T-helper 1 cell treated with Interleukin-12 subunit alpha and Interleukin-12 subunit beta and Interleukin-4 antibody, amounts not matched to agents 30 μg/mL and 1 μg/mL, for 36 hours (primary cell): ENCODE results near the gene MYO18A.

Source experiments
- H3K27ac Mint-ChIP-seq: one replicate; pipeline ENCODE4 v1.8.0; 2021; ENCODE audit warnings: mild to moderate bottlenecking, mixed read lengths
- H3K27me3 Mint-ChIP-seq: one replicate; pipeline ENCODE4 v1.8.0; 2021; ENCODE audit warnings: low read depth, mixed read lengths
- H3K36me3 Mint-ChIP-seq: one replicate; pipeline ENCODE4 v1.8.0; 2021; ENCODE audit warnings: low read depth, mixed read lengths
- H3K4me1 Mint-ChIP-seq: one replicate; pipeline ENCODE4 v1.8.0; 2021; ENCODE audit warnings: low read depth, mixed read lengths
- H3K4me3 Mint-ChIP-seq: one replicate; pipeline ENCODE4 v1.8.0; 2021; ENCODE audit warnings: mild to moderate bottlenecking, moderate library complexity, mixed read lengths
- H3K9me3 Mint-ChIP-seq: one replicate; pipeline ENCODE4 v1.8.0; 2021; ENCODE audit warnings: mixed read lengths

Gene MYO18A

DNA sequence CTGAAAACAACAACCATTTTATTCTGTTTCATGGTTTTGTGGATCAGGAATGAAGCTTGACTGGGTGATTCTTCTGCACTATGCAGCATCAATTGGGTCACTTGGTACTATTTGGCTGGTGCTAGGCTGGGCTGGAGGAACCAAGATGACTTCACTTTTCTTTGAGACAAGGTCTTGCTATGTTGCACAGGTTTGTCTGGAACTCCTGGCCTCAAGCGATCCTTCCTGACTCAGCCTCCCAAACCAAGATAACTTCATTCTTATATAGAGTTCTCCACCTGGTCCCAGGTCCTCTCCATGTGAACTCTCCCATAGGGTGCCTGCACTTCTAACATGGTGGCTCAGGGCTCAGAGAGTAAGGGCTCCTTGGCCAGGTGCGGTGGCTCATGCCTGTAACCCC lies 139.1 kb downstream of the MYO18A start:
- H3K9me3 Mint-ChIP-seq = no peaks in the 10 kb centered on the region
- H3K4me1 Mint-ChIP-seq = peaks cover 3% of the 10 kb centered on the region
- no peak overlapping the region for H3K4me3 Mint-ChIP-seq
- H3K36me3 Mint-ChIP-seq = no peaks in the 10 kb centered on the region
- H3K27me3 Mint-ChIP-seq = peaks cover 4% of the 10 kb centered on the region
- H3K27ac Mint-ChIP-seq = no peak overlapping the region

DNA sequence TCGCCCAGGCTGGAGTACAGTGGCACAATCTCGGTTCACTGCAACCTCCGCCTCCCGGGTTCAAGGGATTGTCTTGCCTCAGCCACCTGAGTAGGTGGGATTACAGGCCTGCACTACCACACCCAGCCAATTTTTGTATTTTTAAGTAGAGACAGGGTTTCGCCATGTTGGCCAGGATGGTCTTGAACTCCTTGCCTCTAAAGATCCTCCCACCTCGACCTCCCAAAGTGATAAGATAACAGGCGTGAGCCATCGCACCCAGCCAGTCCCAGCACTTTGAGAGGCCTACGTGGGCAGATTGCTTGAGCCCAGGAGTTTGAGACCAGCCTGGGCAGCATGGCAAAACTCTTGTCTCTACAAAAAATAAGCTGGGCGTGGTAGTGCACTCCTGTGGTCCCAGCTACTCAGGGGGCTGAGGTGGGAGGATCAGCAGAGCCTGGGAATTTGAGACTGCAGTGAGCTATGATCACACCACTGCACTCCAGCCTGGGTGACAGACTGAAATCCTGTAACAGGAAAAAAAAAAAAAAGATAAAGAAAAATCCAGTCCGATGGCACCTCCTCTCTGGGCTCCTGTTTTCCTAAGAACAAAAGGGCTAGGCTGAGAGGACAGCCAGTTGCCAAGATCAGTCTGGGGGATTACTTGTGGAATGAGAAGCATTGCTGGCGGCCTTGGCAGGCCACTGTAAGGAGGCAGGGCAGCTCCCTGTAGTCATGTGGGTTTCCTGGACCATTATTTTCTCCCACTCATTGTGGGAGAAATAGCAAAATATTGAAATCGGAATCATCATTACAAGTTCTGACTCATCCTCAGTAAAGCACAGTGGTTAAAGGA lies 140.2 kb downstream of the MYO18A start:
- Mint-ChIP-seq H3K9me3 (peaks cover 3% of the 10 kb centered on the region), H3K27me3 (peaks cover 15% of the 10 kb centered on the region), H3K27ac (no peak overlapping the region), H3K4me1 (peaks cover 3% of the 10 kb centered on the region), H3K4me3 (no peak overlapping the region), H3K36me3 (no peaks in the 10 kb centered on the region)

DNA sequence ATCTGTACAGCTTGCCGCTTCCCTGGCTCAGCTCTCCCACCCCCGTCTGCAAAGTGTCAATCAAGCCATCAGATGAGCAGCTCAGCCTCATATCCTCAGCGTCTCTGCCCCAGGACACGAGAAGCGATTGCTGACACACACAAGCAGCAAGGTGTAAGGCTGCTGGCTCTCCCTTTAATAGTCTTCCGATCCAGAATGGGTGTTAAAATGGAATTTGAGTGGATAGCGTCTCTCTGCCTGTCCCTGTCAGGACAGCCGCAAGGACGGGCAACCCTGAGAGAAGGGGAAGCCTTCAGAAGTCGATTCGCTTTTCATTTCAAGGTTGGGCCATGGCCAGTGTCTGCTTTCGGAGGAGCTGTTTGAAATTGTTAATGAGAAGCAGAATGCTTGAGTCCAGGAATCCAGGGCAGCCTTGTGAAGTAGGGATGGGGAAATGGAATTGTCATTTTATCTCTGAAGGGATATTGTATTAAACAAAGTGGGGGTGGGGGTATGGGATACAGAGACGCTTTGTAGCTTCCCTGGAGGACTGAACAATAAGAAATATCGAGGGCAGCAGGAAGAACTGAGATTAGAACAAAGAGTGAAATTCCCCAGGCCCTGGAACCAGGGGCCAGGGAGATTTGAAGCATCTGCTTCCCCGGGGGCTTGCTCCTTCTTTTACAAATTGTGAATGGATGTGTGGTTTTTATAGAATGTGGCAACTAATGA lies 142.0 kb downstream of the MYO18A start:
- Mint-ChIP-seq H3K4me1 (no peaks in the 10 kb centered on the region), H3K27ac (no peak overlapping the region), H3K27me3 (peaks cover 26% of the 10 kb centered on the region), H3K36me3 (no peaks in the 10 kb centered on the region), H3K9me3 (peaks cover 9% of the 10 kb centered on the region), H3K4me3 (no peak overlapping the region)

DNA sequence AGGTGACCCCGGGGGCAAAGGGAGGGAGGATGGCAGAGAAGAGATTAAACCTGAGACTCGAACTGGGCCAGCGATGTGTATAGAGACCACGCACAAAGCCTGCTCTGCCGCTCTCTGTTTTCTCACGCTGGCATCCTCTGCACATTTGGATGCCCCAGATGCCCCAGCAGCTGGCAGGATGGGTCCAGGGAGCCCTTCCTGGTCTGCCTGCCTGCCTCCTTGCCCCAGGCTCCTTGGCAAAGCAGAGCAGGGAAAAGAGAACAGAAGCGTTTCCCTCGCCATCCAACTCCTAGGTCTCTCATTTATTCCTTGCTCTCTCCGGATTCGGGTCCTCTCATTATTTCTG lies 142.5 kb downstream of the MYO18A start:
- no peaks in the 10 kb centered on the region for H3K4me1 Mint-ChIP-seq
- peaks cover 9% of the 10 kb centered on the region for H3K9me3 Mint-ChIP-seq
- H3K27me3 Mint-ChIP-seq = peaks cover 31% of the 10 kb centered on the region
- no peak overlapping the region for H3K4me3 Mint-ChIP-seq
- H3K36me3 Mint-ChIP-seq = no peaks in the 10 kb centered on the region
- no peak overlapping the region for H3K27ac Mint-ChIP-seq

DNA sequence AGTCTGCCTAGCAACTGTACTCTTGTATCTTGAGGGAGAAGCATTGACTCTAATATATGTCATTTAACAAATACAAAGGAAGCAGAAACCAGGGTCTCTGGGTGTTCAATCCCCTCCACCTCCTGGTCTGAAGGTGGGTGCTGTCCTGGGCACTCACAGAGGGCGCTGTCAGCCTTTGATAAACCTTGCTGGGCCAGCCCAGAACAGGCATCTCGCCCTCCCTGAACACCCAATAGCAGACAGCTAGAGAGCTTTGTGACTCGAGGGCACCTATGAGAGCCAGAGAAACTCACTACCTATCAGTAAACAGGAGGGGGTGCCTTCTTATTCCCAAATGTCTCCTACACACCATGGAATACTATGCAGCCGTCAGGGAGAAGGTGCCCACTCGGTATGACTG lies 143.6 kb downstream of the MYO18A start:
- H3K36me3 Mint-ChIP-seq = no peaks in the 10 kb centered on the region
- H3K27ac Mint-ChIP-seq = no peak overlapping the region
- H3K9me3 Mint-ChIP-seq = peaks cover 9% of the 10 kb centered on the region
- no peak overlapping the region for H3K4me3 Mint-ChIP-seq
- H3K4me1 Mint-ChIP-seq = no peaks in the 10 kb centered on the region
- H3K27me3 Mint-ChIP-seq = peaks cover 42% of the 10 kb centered on the region

DNA sequence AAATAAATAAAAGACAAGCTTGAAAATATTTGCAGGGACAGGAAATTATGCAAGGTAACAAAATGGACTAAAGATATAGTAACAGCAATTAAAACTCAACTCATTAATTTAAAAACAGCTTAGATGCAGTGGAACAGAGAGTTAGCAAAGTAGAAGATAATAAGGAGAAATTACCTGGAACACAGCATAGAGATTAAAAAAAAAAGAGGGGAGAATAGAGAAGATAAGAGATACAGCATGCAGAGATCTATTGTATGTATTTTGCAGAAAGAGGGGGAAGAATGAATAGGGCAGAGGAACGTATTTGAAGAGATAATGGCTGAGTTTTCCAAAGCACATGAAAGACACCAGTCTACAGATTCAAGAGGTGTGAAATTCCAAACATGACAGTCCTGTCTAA lies 145.7 kb downstream of the MYO18A start:
- Mint-ChIP-seq H3K9me3 (peaks cover 9% of the 10 kb centered on the region), H3K27ac (no peak overlapping the region), H3K4me3 (no peak overlapping the region), H3K27me3 (peaks cover 53% of the 10 kb centered on the region), H3K36me3 (no peaks in the 10 kb centered on the region), H3K4me1 (no peaks in the 10 kb centered on the region)

DNA sequence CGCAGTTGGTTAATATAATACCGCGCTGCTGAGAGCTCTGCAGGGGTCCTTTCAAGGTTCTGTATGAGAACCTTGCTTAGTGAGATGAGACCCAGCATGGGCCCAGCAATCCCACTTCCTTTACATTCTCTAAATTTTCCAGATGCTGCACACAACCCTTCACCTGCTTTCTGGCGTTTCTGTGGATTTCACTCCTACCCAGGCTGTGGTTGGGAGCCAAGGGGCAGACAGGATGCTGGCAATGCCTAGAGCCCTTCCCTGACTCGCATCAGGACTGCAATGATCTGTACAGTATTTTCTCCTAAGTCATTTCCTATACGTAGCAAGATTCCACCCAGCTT lies 147.4 kb downstream of the MYO18A start:
- H3K27me3 Mint-ChIP-seq = peaks cover 63% of the 10 kb centered on the region
- H3K9me3 Mint-ChIP-seq = peaks cover 9% of the 10 kb centered on the region
- no peaks in the 10 kb centered on the region for H3K36me3 Mint-ChIP-seq
- no peaks in the 10 kb centered on the region for H3K4me1 Mint-ChIP-seq
- no peak overlapping the region for H3K4me3 Mint-ChIP-seq
- no peak overlapping the region for H3K27ac Mint-ChIP-seq

DNA sequence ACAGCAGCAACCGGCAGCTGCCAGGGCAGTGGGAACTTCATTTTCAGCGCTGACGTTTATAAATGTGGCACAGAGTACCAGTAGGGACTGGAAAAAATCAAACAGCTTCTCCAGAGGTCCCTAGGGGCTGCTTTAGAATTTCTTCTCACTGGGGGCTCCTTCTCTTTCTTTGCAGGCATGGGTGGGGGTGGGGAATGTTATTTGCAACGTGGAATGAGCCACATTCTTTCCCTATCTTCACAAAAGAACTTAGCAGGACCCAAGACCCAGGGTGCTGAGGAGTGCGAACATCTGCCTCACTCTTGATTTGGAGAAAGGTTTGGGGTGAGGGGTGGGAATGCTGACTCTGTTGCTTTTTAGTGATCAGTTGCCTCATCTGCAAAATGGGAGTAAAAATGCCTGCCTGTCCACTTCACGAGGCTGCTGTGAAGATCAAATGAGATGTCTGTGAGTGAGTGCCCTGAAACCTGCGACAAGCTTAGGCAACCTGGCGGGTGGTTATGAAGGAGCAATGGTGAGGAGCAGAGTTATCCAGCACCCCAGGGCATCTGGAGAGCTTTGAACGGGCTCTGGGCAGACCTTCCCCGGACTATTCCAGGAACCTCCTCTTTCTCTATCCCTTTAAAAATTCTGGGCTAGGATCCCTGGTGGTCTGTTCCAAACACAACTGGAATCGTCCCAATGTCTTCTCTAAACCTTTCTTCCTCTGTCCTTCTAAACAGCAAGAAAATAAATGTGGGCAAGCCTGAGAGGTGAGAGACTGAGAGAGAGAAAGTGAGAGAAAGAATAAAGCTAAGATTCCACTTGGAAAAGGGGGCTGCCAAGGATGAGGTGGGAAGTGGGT lies 148.0 kb downstream of the MYO18A start:
- no peak overlapping the region for H3K4me3 Mint-ChIP-seq
- no peak overlapping the region for H3K27ac Mint-ChIP-seq
- H3K36me3 Mint-ChIP-seq = no peaks in the 10 kb centered on the region

DNA sequence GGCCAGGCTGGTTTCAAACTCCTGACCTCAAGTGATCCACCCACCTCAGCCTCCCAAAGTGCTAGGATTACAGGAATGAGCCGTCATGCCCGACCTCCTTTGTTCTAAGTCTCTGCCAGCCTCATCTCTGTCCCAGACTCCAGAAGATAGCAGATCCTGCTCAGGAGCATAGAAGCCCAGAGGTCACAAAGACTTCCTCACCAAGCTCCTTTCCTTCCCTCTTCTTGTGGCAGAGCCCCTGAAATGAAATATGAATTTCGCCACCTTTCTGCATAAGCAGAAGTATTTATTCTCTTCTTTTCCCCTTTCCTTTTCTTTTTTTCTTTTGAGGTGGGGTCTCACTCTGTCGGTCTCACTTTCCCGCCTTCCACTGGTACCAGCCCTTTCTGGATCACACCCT lies 148.7 kb downstream of the MYO18A start:
- H3K27me3 Mint-ChIP-seq = peaks cover 65% of the 10 kb centered on the region
- H3K4me3 Mint-ChIP-seq = no peak overlapping the region
- no peak overlapping the region for H3K27ac Mint-ChIP-seq
- no peaks in the 10 kb centered on the region for H3K36me3 Mint-ChIP-seq
- H3K9me3 Mint-ChIP-seq = peaks cover 9% of the 10 kb centered on the region
- H3K4me1 Mint-ChIP-seq = no peaks in the 10 kb centered on the region

More for the DNA sequence above, 148.0 kb downstream of the MYO18A start:
- Mint-ChIP-seq H3K9me3 (peaks cover 9% of the 10 kb centered on the region), H3K4me1 (no peaks in the 10 kb centered on the region), H3K27me3 (peaks cover 65% of the 10 kb centered on the region)

DNA sequence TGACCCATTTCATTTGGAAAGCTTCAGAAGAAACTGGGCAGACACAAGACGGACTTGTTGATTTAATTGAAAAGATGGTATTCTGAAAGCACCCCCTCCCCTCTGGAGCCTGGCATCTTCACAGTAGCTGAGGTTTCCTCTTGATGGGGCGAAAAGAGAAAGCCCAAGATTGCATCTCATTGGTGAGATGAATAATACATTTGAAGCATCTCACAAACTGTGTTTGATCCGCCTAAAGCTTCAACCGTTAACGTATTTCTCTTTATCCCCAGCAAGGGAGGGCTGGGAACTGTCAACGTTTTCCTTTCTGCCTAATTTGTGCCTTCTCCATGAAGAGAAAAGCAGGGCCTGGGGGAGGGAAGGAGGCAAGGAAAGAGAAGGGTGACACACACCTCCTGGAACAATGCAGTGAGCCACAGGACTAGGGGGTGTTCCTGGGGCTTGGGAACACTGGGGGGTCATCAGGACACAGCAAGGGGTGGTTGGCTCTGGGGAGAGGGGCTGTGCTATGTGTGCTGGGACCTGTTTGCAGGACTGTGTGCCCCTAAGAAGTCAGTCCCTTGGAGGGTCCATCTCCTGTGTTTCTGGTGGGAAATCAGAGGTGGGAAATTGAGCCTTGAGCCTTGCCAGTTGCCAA lies 155.8 kb downstream of the MYO18A start:
- Mint-ChIP-seq H3K9me3 (no peaks in the 10 kb centered on the region), H3K4me1 (peaks cover 4% of the 10 kb centered on the region), H3K27me3 (peaks cover 43% of the 10 kb centered on the region), H3K27ac (no peak overlapping the region), H3K36me3 (peaks cover 1% of the 10 kb centered on the region), H3K4me3 (no peak overlapping the region)

DNA sequence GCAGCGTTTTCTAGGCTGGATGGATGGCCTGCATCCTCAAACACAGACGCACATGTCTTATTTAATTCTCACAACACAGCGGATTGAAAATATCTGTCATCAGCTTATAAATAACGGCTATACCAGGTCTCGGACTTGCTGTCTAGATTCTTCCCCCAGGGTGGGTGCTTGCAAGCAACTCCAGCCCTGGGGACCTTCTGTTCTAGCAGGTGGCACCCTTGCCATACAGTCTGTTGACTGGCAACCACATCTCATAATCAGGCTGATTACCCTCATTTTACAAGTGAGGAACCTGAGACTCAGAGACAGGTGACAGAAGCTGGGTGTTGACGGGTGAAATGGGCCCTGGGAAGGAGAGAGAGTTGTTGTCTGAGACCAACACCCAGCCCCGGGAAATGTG lies 158.1 kb downstream of the MYO18A start:
- Mint-ChIP-seq H3K4me1 (peaks cover 6% of the 10 kb centered on the region), H3K9me3 (no peaks in the 10 kb centered on the region), H3K27ac (no peak overlapping the region), H3K27me3 (peaks cover 51% of the 10 kb centered on the region), H3K36me3 (peaks cover 1% of the 10 kb centered on the region), H3K4me3 (no peak overlapping the region)

DNA sequence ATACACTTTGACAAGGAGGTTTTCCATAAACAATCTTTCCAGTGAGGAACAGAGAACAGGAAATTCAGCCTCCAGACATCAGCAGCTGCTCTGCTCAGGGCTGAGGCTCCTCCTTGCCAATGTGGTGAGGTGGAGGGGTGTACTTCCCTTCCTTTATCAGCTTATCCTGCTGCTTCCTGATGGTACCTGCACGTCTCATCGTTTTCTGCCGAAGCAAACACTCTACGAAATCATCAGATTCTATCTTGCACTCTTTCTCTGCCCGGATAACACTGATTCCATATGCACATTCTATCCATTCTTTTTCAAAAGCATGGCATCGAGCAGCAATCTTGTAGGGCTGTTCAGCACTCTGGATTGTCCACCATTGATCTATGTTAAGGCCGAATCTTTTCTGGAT lies 159.0 kb downstream of the MYO18A start:
- Mint-ChIP-seq H3K36me3 (peaks cover 1% of the 10 kb centered on the region), H3K4me1 (peaks cover 6% of the 10 kb centered on the region), H3K27ac (no peak overlapping the region), H3K9me3 (no peaks in the 10 kb centered on the region), H3K4me3 (no peak overlapping the region), H3K27me3 (peaks cover 55% of the 10 kb centered on the region)
